OCI-LY1 (cell line): ENCODE results near the gene TMEM59.

Source experiments
- H2AFZ ChIP-seq: fragments of 200-600 bp; sonication (generic), shearing (Covaris generic); 2 replicates; pipeline ENCODE4 v1.6.0; 2014; ENCODE audit warnings: antibody characterized with exemption, mild to moderate bottlenecking, low read length
- H3F3A ChIP-seq: fragments of 200-600 bp; sonication (generic), shearing (Covaris generic); 2 replicates; pipeline ENCODE4 v1.6.0; 2014; ENCODE audit warnings: mild to moderate bottlenecking, antibody characterized with exemption, low read length, moderate library complexity; ENCODE audit not compliant: insufficient read depth
- H3K27ac ChIP-seq: fragments of 200-600 bp; sonication (generic); 2 replicates; pipeline ENCODE4 v1.5.1; 2014; ENCODE audit warnings: low read length, mixed run types, mild to moderate bottlenecking, low read depth; ENCODE audit not compliant: poor library complexity, severe bottlenecking
- H3K27me3 ChIP-seq: fragments of 200-600 bp; sonication (generic); 2 replicates; pipeline ENCODE4 v1.6.0; 2014; ENCODE audit warnings: antibody characterized with exemption, mild to moderate bottlenecking, low read length, moderate library complexity; ENCODE audit not compliant: insufficient read depth
- H3K36me3 ChIP-seq: fragments of 200-600 bp; sonication (generic); 2 replicates; pipeline ENCODE4 v1.6.1; 2014; ENCODE audit warnings: mild to moderate bottlenecking, antibody characterized with exemption, low read length, moderate library complexity, mixed read lengths; ENCODE audit not compliant: insufficient read depth
- H3K4me1 ChIP-seq: fragments of 200-600 bp; sonication (generic); 2 replicates; pipeline ENCODE4 v1.5.1; 2014; ENCODE audit warnings: mild to moderate bottlenecking, low read length, moderate library complexity; ENCODE audit not compliant: insufficient read depth, severe bottlenecking
- H3K4me2 ChIP-seq: fragments of 200-600 bp; sonication (generic), shearing (Covaris generic); 2 replicates; pipeline ENCODE4 v1.6.1; 2014; ENCODE audit warnings: low read length
- H3K4me3 ChIP-seq: fragments of 200-600 bp; sonication (generic); 2 replicates; pipeline ENCODE4 v1.5.1; 2014; ENCODE audit warnings: low read length, low read depth, mild to moderate bottlenecking, mixed read lengths; ENCODE audit not compliant: poor library complexity, severe bottlenecking
- H3K79me2 ChIP-seq: fragments of 200-600 bp; shearing (Covaris generic); 2 replicates; pipeline ENCODE4 v1.6.1; 2016; ENCODE audit warnings: mixed run types, low read length, mixed read lengths; ENCODE audit not compliant: insufficient read depth
- H3K9ac ChIP-seq: fragments of 200-600 bp; sonication (generic), shearing (Covaris generic); 2 replicates; pipeline ENCODE4 v1.6.1; 2014; ENCODE audit warnings: mild to moderate bottlenecking, low read length, mixed read lengths
- H3K9me2 ChIP-seq: fragments of 200-600 bp; sonication (generic), shearing (Covaris generic); 2 replicates; pipeline ENCODE4 v1.6.1; 2014; ENCODE audit warnings: low read depth, mild to moderate bottlenecking, low read length, mixed read lengths
- H3K9me3 ChIP-seq: fragments of 200-600 bp; shearing (Covaris generic); 2 replicates; pipeline ENCODE4 v1.6.1; 2014; ENCODE audit warnings: low read length, mixed read lengths
- H4K20me1 ChIP-seq: fragments of 200-600 bp; sonication (generic), shearing (Covaris generic); 2 replicates; pipeline ENCODE4 v1.6.0; 2016; ENCODE audit warnings: mild to moderate bottlenecking, low read length; ENCODE audit not compliant: insufficient read depth
- CTCF ChIP-seq: fragments of 200-600 bp; sonication (generic), shearing (Covaris generic); IDR thresholded peaks from 2 replicates; pipeline ENCODE4 v1.5.1; 2017; ENCODE audit warnings: mild to moderate bottlenecking, antibody characterized with exemption, low read length, moderate library complexity, mixed read lengths
- EZH2 ChIP-seq: fragments of 200-600 bp; sonication (generic), shearing (Covaris generic); IDR thresholded peaks from 2 replicates; pipeline ENCODE4 v1.8.0; 2017; ENCODE audit warnings: borderline replicate concordance, mixed run types, mild to moderate bottlenecking, antibody characterized with exemption, low read length, moderate library complexity, mixed read lengths

Gene TMEM59

GRCh38 chr1:54014009-54014629 is 38.9 kb downstream of the TMEM59 start:
- Histone ChIP-seq H3K9ac (no peak overlapping the region), H3K9me3 (no peaks in the 10 kb centered on the region), H3K27me3 (peaks cover 6% of the 10 kb centered on the region; the same call in 1 of the 2 replicates), H3K79me2 (no peaks in the 10 kb centered on the region), H3K4me1 (no peaks in the 10 kb centered on the region), H4K20me1 (no peaks in the 10 kb centered on the region), H3K4me2 (no peak overlapping the region), H3K36me3 (no peaks in the 10 kb centered on the region), H3F3A (no peaks in the 10 kb centered on the region), H3K9me2 (no peaks in the 10 kb centered on the region), H2AFZ (no peak overlapping the region), H3K4me3 (no peak overlapping the region), H3K27ac (no peak overlapping the region)
- no peak for TF ChIP-seq CTCF
- no peak for TF ChIP-seq EZH2

GRCh38 chr1:54013393-54014008 is 39.5 kb downstream of the TMEM59 start:
- Histone ChIP-seq H3K4me2 (no peak overlapping the region), H3K4me1 (no peaks in the 10 kb centered on the region), H2AFZ (no peak overlapping the region), H3K27me3 (peaks cover 6% of the 10 kb centered on the region; the same call in 1 of the 2 replicates), H3K4me3 (no peak overlapping the region), H3K9me3 (no peaks in the 10 kb centered on the region), H3K9me2 (no peaks in the 10 kb centered on the region), H4K20me1 (no peaks in the 10 kb centered on the region), H3F3A (no peaks in the 10 kb centered on the region), H3K9ac (no peak overlapping the region), H3K27ac (no peak overlapping the region), H3K36me3 (no peaks in the 10 kb centered on the region), H3K79me2 (no peaks in the 10 kb centered on the region)
- TF ChIP-seq EZH2 (no peak), CTCF (no peak)

- peaks cover 6% of the 10 kb centered on the region; the same call in 1 of the 2 replicates for H3K27me3 ChIP-seq
- no peaks in the 10 kb centered on the region for H3K36me3 ChIP-seq
- H3K9ac ChIP-seq, result no peak overlapping the region
- H3K9me3 ChIP-seq, result no peaks in the 10 kb centered on the region
- TF ChIP-seq EZH2 (no peak), CTCF (no peak)
- H3K79me2 ChIP-seq, result no peaks in the 10 kb centered on the region
- H3K9me2 ChIP-seq, result no peaks in the 10 kb centered on the region
- H3K4me2 ChIP-seq, result no peak overlapping the region
- no peaks in the 10 kb centered on the region for H3K4me1 ChIP-seq
- no peak overlapping the region for H3K4me3 ChIP-seq
- no peaks in the 10 kb centered on the region for H4K20me1 ChIP-seq
- no peak overlapping the region for H2AFZ ChIP-seq
- H3F3A ChIP-seq, result no peaks in the 10 kb centered on the region
- no peak overlapping the region for H3K27ac ChIP-seq
These were observed 40.1 kb downstream of the TMEM59 start for GRCh38 chr1:54012863-54013262.
